H1 (cell line): Measurements from ENCODE around the gene CDK13. TPM values are rescaled to one million over a fixed set of nuclear protein-coding genes. Genes with fewer than 3 reads are reported as not detected.

ENCODE experiments used
- HDAC6 ChIP-seq: IDR thresholded peaks from one replicate; pipeline ENCODE4 v1.7.1; 2012; ENCODE audit warnings: low read depth, mild to moderate bottlenecking, inconsistent platforms, low read length, moderate library complexity
- JUND ChIP-seq: IDR thresholded peaks from 2 replicates; pipeline ENCODE4 v1.6.1; 2011; ENCODE audit warnings: mild to moderate bottlenecking, improper control_type of control experiment, low read length
- RNF2 ChIP-seq: fragments of 200-900, 300-1000 bp; sonication (generic); IDR thresholded peaks from 2 replicates; pipeline ENCODE4 v1.7.1; 2016; ENCODE audit warnings: borderline replicate concordance, low read depth, mild to moderate bottlenecking, antibody characterized with exemption, low read length; ENCODE audit not compliant: poor library complexity, severe bottlenecking; ENCODE audit errors: missing control alignments
- TBP ChIP-seq: IDR thresholded peaks from 2 replicates; pipeline ENCODE4 v1.6.1; 2011; ENCODE audit warnings: low read depth, low read length, improper control_type of control experiment
- polyA plus RNA-seq, 7 experiments: library from polyadenylated mRNA; depleted of rRNA in 3 of 7; stranded (reverse) in 5 of 7; unstranded in 2 of 7; fragments of >200 nt in 5 of 7; fragments of 200-250 nt in 2 of 7; gene quantifications; 1 replicate in 5 of 7; 2 replicates in 1 of 7; 4 replicates in 1 of 7; pipeline versions ENCODE4 v1.2.1 to v1.2.3, GENCODE V29; 2011 to 2013; ENCODE audit warnings: missing spikeins in 2 of 7, mixed read lengths in 2 of 7
- total RNA-seq: library from RNA; stranded (reverse); fragmentation: NEBNext Ultra II Directional; extraction: Animal tissue kit (Norgen Biotek cat#: 25700); gene quantifications from 2 replicates; pipeline ENCODE4 v1.2.1, GENCODE V29; 2021
- TF ChIP-seq, protein P1 (sequence below): IDR thresholded peaks from 2 replicates; pipeline ENCODE4 v1.6.1; 2011; ENCODE audit warnings: low read length, improper control_type of control experiment
- TF ChIP-seq, protein P2 (sequence below): fragments of 300-600 bp; sonication (generic); IDR thresholded peaks from 2 replicates; pipeline ENCODE4 v1.7.1; 2012; ENCODE audit warnings: low read length, moderate library complexity, mild to moderate bottlenecking, inconsistent platforms; ENCODE audit not compliant: insufficient replicate concordance

Gene CDK13
- total and polyA plus RNA-seq, 2 of the 8 experiments (the other 6 are each of a cell fraction or from before 2014, with no cell fraction given) = 22.6 to 49.5 TPM

DNA sequence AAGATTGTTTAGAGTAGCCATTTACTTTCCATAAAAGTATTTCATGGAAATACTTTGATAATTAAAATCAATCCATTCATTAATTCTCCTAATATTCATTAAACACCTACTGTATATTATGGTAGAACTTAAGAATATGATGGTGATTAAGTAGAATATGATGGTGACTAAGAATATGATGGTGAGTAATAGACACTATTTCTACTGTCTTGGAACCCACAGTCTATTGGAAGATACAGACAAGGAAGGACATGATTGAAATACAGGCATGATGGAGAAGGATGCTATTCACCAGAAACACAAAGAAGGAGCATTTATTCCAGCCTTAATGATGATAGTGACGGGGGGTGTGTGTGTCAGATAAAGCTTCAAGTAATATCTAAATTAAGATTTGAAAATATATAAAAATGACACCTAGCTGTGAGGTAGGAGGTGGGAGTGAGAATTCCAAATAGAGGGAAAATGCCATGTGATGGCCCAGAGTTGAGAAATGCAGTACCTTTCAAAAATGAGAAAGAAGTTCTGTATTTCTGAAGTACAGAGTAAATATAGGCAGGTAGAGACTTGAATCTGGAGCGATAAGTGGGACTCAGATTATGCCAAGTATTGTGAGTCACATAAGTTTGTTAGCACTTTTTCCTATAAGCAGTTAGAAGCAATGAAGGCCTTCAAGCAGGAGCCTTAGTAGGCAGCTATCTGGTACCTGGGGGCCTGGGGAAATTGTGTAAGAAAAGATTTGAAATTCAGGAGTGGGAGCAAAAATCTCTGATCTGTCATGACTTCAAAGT lies 12.5 kb upstream of the CDK13 start (continued):
- TF ChIP-seq, protein P1, sequence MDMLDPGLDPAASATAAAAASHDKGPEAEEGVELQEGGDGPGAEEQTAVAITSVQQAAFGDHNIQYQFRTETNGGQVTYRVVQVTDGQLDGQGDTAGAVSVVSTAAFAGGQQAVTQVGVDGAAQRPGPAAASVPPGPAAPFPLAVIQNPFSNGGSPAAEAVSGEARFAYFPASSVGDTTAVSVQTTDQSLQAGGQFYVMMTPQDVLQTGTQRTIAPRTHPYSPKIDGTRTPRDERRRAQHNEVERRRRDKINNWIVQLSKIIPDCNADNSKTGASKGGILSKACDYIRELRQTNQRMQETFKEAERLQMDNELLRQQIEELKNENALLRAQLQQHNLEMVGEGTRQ = no peak
- TF ChIP-seq HDAC6 (no peak), TBP (no peak), RNF2 (no peak), JUND (no peak)
- TF ChIP-seq, protein P2, sequence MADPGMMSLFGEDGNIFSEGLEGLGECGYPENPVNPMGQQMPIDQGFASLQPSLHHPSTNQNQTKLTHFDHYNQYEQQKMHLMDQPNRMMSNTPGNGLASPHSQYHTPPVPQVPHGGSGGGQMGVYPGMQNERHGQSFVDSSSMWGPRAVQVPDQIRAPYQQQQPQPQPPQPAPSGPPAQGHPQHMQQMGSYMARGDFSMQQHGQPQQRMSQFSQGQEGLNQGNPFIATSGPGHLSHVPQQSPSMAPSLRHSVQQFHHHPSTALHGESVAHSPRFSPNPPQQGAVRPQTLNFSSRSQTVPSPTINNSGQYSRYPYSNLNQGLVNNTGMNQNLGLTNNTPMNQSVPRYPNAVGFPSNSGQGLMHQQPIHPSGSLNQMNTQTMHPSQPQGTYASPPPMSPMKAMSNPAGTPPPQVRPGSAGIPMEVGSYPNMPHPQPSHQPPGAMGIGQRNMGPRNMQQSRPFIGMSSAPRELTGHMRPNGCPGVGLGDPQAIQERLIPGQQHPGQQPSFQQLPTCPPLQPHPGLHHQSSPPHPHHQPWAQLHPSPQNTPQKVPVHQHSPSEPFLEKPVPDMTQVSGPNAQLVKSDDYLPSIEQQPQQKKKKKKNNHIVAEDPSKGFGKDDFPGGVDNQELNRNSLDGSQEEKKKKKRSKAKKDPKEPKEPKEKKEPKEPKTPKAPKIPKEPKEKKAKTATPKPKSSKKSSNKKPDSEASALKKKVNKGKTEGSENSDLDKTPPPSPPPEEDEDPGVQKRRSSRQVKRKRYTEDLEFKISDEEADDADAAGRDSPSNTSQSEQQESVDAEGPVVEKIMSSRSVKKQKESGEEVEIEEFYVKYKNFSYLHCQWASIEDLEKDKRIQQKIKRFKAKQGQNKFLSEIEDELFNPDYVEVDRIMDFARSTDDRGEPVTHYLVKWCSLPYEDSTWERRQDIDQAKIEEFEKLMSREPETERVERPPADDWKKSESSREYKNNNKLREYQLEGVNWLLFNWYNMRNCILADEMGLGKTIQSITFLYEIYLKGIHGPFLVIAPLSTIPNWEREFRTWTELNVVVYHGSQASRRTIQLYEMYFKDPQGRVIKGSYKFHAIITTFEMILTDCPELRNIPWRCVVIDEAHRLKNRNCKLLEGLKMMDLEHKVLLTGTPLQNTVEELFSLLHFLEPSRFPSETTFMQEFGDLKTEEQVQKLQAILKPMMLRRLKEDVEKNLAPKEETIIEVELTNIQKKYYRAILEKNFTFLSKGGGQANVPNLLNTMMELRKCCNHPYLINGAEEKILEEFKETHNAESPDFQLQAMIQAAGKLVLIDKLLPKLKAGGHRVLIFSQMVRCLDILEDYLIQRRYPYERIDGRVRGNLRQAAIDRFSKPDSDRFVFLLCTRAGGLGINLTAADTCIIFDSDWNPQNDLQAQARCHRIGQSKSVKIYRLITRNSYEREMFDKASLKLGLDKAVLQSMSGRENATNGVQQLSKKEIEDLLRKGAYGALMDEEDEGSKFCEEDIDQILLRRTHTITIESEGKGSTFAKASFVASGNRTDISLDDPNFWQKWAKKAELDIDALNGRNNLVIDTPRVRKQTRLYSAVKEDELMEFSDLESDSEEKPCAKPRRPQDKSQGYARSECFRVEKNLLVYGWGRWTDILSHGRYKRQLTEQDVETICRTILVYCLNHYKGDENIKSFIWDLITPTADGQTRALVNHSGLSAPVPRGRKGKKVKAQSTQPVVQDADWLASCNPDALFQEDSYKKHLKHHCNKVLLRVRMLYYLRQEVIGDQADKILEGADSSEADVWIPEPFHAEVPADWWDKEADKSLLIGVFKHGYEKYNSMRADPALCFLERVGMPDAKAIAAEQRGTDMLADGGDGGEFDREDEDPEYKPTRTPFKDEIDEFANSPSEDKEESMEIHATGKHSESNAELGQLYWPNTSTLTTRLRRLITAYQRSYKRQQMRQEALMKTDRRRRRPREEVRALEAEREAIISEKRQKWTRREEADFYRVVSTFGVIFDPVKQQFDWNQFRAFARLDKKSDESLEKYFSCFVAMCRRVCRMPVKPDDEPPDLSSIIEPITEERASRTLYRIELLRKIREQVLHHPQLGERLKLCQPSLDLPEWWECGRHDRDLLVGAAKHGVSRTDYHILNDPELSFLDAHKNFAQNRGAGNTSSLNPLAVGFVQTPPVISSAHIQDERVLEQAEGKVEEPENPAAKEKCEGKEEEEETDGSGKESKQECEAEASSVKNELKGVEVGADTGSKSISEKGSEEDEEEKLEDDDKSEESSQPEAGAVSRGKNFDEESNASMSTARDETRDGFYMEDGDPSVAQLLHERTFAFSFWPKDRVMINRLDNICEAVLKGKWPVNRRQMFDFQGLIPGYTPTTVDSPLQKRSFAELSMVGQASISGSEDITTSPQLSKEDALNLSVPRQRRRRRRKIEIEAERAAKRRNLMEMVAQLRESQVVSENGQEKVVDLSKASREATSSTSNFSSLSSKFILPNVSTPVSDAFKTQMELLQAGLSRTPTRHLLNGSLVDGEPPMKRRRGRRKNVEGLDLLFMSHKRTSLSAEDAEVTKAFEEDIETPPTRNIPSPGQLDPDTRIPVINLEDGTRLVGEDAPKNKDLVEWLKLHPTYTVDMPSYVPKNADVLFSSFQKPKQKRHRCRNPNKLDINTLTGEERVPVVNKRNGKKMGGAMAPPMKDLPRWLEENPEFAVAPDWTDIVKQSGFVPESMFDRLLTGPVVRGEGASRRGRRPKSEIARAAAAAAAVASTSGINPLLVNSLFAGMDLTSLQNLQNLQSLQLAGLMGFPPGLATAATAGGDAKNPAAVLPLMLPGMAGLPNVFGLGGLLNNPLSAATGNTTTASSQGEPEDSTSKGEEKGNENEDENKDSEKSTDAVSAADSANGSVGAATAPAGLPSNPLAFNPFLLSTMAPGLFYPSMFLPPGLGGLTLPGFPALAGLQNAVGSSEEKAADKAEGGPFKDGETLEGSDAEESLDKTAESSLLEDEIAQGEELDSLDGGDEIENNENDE = no peak
